ENCODE data around the gene TBC1D2B. TPM values are rescaled to one million over a fixed set of nuclear protein-coding genes. Genes with fewer than 3 reads are reported as not detected.
"Not testable (repeated sequence)": the region's sequence is repeated elsewhere in the genome, so short reads cannot be mapped to it uniquely, and the experiment has no call there.

Gene TBC1D2B
- total and polyA plus RNA-seq, 11 donors: 5.1 to 45.2 (median 10.1) TPM

DNA sequence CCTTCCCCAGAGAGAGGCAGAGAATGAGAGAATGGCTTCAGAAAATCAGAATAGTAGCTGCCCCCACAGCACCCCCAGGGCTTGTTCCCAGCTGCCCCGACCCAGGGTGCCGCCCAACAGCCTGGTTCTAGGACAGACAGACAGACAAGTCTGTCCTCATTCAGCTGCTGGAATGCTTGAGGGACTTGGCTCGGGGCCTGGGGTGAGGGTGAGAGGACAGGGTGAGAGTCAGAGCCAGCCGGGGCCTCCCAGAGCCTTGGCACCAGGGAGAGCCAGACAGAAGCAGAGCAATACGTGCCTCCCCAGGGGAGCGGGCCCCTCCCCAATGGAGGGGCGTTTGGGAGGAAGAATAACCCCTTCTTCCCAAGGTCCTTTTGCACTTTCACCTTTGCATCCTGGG is 105.6 kb downstream of the TBC1D2B start:
- ATAC-seq: peak in 1 of 4 donors; percentile 4
- intact Hi-C loops (cut with DNase I): loop anchor here in 1 of 10 donors (10.0 kb wide), 1 partner anchor 803 kb away; no protein-coding TSS in a partner anchor
- 40 to 74% (median 57%) methylated on average over 4 to 7 of the region's 7 CpGs for WGBS, 4 donors
- Histone ChIP-seq H3K27ac (peak overlapping the region in 2 of 12 donors; percentile 24 to 42), H3K4me1 (peaks cover 0 to 31% (median 21%) of the 10 kb centered on the region in 12 donors)
- not testable (repeated sequence) for H3K27me3 ChIP-seq, H3K36me3 ChIP-seq, DNase-seq, H3K9me3 ChIP-seq, H3K4me3 ChIP-seq

- peaks cover 0 to 31% (median 21%) of the 10 kb centered on the region in 12 donors for H3K4me1 ChIP-seq
- intact Hi-C loops (cut with DNase I): loop anchor here in 1 of 10 donors (10.0 kb wide), 1 partner anchor 804 kb away; no protein-coding TSS in a partner anchor
- H3K4me3 ChIP-seq, H3K36me3 ChIP-seq, H3K9me3 ChIP-seq, DNase-seq, ATAC-seq, H3K27me3 ChIP-seq, H3K27ac ChIP-seq: not testable (repeated sequence)
- WGBS, 4 donors: 72 to 90% (median 88%) methylated on average over 2 to 4 of the region's 4 CpGs
Observed at GRCh38 chr15:77970813-77971360, 106.6 kb downstream of the TBC1D2B start.

DNA sequence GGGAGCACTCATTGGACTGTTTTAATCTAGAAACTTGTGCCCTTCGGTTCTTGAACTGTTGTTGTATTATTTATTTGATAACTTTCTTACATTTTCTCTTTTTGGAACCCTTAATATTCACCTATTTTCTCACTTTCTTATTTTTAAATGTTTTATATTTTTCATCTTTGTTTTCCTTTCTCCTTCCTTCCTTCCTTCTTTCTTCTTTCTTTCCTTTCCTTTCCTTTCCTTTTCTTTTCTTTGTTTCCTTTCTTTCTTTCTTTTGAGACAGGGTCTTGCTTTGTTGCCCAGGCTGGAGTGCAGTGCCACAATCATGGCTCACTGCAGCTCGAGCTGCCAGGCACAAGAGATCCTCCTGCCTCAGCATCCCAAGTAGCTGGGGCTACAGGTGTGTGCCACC is 108.5 kb downstream of the TBC1D2B start:
- WGBS, 4 donors: 97 to 100% (median 98%) methylated on average over 2 of the region's 2 CpGs
- Histone ChIP-seq H3K4me3 (no peak overlapping the region), H3K36me3 (no peaks in the 10 kb centered on the region), H3K27ac (no peak overlapping the region), H3K27me3 (no peaks in the 10 kb centered on the region), H3K4me1 (peaks cover 0 to 13% (median 5%) of the 10 kb centered on the region in 12 donors), H3K9me3 (peaks cover 0 to 7% (median 0%) of the 10 kb centered on the region in 12 donors)
- ATAC-seq: no peak
- DNase-seq: no peak
- intact Hi-C loops (cut with DNase I): loop anchor here in 5 of 10 donors (5.0 to 10.0 kb wide), 5 partner anchors 33 to 456 kb away; no protein-coding TSS in a partner anchor
- TF ChIP-seq CTCF (IDR thresholded peaks at IDR 0.05) (no peak), POLR2A (IDR thresholded peaks at IDR 0.05) (no peak)

DNA sequence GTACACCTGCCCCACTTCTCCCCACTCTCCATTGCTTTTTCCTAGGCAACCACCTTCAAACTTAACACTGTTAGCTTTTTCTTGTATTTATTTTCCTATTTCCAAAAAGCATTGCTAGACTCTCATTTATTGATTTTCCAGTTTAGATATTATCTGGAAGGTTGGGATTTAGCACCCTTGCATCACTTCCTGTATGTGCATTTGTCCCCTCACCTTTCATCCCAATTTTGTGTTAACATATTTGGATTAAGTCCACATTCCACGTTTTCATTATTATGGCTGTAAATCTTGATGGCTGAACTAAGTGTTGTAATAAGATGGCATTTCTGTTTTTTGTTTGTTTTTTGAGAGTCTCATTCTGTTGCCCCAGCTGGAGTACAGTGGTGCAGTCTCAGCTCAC is 109.7 kb downstream of the TBC1D2B start:
- Histone ChIP-seq H3K4me3 (no peak overlapping the region), H3K27ac (no peak overlapping the region), H3K4me1 (peaks cover 0 to 8% (median 0%) of the 10 kb centered on the region in 12 donors), H3K9me3 (peaks cover 0 to 7% (median 0%) of the 10 kb centered on the region in 12 donors), H3K36me3 (no peaks in the 10 kb centered on the region), H3K27me3 (no peaks in the 10 kb centered on the region)
- TF ChIP-seq POLR2A (IDR thresholded peaks at IDR 0.05) (no peak), CTCF (IDR thresholded peaks at IDR 0.05) (no peak)
- intact Hi-C loops (cut with DNase I): loop anchor here in 8 of 10 donors (1.0 to 10.0 kb wide), 7 partner anchors 35 to 457 kb away; no protein-coding TSS in a partner anchor
- DNase-seq (no peak), ATAC-seq (no peak)
- 69 to 80% (median 76%) methylated on average over 1 of the region's 1 CpG for WGBS, 4 donors

- H3K27ac ChIP-seq, DNase-seq, H3K36me3 ChIP-seq, H3K27me3 ChIP-seq, H3K4me1 ChIP-seq, H3K4me3 ChIP-seq, ATAC-seq, H3K9me3 ChIP-seq: not testable (repeated sequence)
- intact Hi-C loops (cut with DNase I): loop anchor here in 8 of 10 donors (1.0 to 10.0 kb wide), 7 partner anchors 35 to 458 kb away; no protein-coding TSS in a partner anchor
- WGBS, 4 donors: 73 to 84% (median 76%) methylated on average over 5 of the region's 5 CpGs
Observed at GRCh38 chr15:77967235-77967615, 110.3 kb downstream of the TBC1D2B start.

Measured in heart left ventricle (tissue), 16 donors.